Measurements from ENCODE around the gene PLXDC2. TPM values are rescaled to one million over a fixed set of nuclear protein-coding genes. Genes with fewer than 3 reads are reported as not detected.

The PLXDC2 gene
- total and polyA plus RNA-seq, 11 donors = 3.4 to 36.4 (median 17.1) TPM

DNA sequence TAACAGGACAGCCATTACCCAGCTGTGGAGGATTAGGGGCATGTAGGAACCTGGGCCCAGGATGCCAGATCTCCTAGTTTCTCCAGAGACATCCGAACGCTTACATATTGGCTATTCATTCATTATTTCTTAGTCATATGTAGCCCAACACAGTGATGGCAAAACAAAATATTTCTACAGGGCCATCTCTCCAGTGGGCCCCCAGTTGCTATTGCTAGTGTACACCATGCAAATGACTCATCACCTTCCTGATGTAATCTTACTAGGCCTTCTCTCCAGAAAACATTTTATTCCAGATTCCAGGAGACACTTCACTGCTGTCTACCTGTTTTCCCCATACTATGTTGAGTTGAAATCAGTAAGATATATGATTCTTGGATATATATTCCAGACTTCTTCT, 201.7 kb downstream of the PLXDC2 start:
- no peak overlapping the region for H3K4me3 ChIP-seq
- no peak for TF ChIP-seq CTCF (IDR thresholded peaks at IDR 0.05)
- no peak for TF ChIP-seq POLR2A (IDR thresholded peaks at IDR 0.05)
- no peak overlapping the region for H3K27ac ChIP-seq
- no peaks in the 10 kb centered on the region for H3K27me3 ChIP-seq
- peaks cover 0 to 5% (median 0%) of the 10 kb centered on the region in 9 donors for H3K36me3 ChIP-seq
- no peak for DNase-seq
- ATAC-seq = peak in 1 of 4 donors; percentile 43
- WGBS, 4 donors = 93 to 99% (median 96%) methylated on average over 2 of the region's 2 CpGs
- H3K9me3 ChIP-seq = no peaks in the 10 kb centered on the region
- intact Hi-C loops (cut with DNase I) = no loop called here
- H3K4me1 ChIP-seq = peaks cover 0 to 10% (median 0%) of the 10 kb centered on the region in 12 donors

GRCh38 chr10:20020677-20021076, 204.4 kb downstream of the PLXDC2 start:
- Histone ChIP-seq H3K36me3 (peaks cover 0 to 5% (median 0%) of the 10 kb centered on the region in 9 donors), H3K27ac (no peak overlapping the region), H3K4me1 (peaks cover 0 to 10% (median 0%) of the 10 kb centered on the region in 12 donors), H3K27me3 (no peaks in the 10 kb centered on the region), H3K4me3 (no peak overlapping the region), H3K9me3 (peaks cover 0 to 10% (median 0%) of the 10 kb centered on the region in 12 donors)
- 48 to 60% (median 54%) methylated on average over 1 of the region's 1 CpG for WGBS, 4 donors
- intact Hi-C loops (cut with DNase I) = no loop called here
- TF ChIP-seq POLR2A (IDR thresholded peaks at IDR 0.05) = no peak
- TF ChIP-seq CTCF (IDR thresholded peaks at IDR 0.05) = no peak
- DNase-seq (no peak), ATAC-seq (no peak)

DNA sequence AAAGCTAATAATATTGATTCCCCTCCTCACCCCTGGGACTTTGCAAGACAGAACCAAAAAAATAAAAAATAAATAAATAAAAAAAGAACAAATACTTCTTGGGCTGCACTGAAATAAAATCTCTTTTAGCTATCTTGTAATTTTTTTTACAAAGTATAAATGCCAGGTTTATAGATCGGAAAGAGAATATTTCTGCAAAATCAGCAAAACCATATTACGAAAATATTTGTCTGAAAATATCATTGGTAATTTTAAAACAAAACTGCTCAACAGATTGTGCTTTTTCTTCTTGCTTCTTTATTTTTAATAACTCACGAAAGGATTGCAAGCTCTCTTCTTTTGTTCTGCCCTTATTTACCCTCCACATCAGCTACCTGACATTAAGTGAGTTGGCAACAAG, 213.3 kb downstream of the PLXDC2 start:
- Histone ChIP-seq H3K27me3 (no peaks in the 10 kb centered on the region), H3K27ac (no peak overlapping the region), H3K36me3 (no peaks in the 10 kb centered on the region), H3K4me1 (peaks cover 0 to 15% (median 1%) of the 10 kb centered on the region in 12 donors), H3K4me3 (no peak overlapping the region), H3K9me3 (peaks cover 0 to 12% (median 0%) of the 10 kb centered on the region in 12 donors)
- TF ChIP-seq CTCF (IDR thresholded peaks at IDR 0.05) (no peak), POLR2A (IDR thresholded peaks at IDR 0.05) (no peak)
- 91 to 97% (median 95%) methylated on average over 3 of the region's 3 CpGs for WGBS, 4 donors
- intact Hi-C loops (cut with DNase I) = no loop called here
- DNase-seq (no peak), ATAC-seq (no peak)

DNA sequence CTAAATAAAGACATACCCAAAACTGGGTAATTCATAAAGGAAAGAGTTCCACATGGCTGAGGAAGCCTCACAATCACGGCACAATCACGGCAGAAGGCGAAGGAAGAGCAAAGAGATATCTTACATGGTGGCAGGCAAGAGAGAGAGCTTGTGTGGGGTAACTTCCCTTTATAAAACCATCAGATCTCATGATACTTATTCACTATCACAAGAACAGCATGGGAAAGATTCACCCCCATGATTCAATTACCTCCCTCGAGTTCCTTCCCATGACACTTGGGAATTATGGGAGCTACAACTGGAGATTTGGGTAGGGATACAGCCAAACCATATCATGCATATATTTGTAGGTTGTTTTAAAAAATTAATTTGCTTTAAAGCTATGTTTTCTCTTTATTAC, 217.2 kb downstream of the PLXDC2 start:
- no peaks in the 10 kb centered on the region for H3K27me3 ChIP-seq
- intact Hi-C loops (cut with DNase I) = no loop called here
- no peaks in the 10 kb centered on the region for H3K36me3 ChIP-seq
- peaks cover 0 to 15% (median 1%) of the 10 kb centered on the region in 12 donors for H3K4me1 ChIP-seq
- WGBS, 4 donors = 81 to 96% (median 89%) methylated on average over 4 of the region's 4 CpGs
- ATAC-seq (no peak), DNase-seq (no peak)
- peaks cover 0 to 9% (median 0%) of the 10 kb centered on the region in 12 donors for H3K9me3 ChIP-seq
- no peak overlapping the region for H3K4me3 ChIP-seq
- H3K27ac ChIP-seq = no peak overlapping the region
- TF ChIP-seq POLR2A (IDR thresholded peaks at IDR 0.05) (no peak), CTCF (IDR thresholded peaks at IDR 0.05) (no peak)

Measured in heart left ventricle (tissue), 16 donors.